A549 (cell line): ENCODE results near the gene LINGO4. TPM values are rescaled to one million over a fixed set of nuclear protein-coding genes. Genes with fewer than 3 reads are reported as not detected.
A peak's percentile ranks its signal among the peaks of the same experiment; 100 is the strongest.

ENCODE experiments used
- ATAC-seq, 2 experiments: fragments of 200-7000 bp in 1 of 2; fragments of >200 bp in 1 of 2; cut with Nextera tagmentation in 1 of 2; cut with Tn5 transposase in 1 of 2; 3 replicates each; pipeline versions ENCODE4 v1.8.0 to v1.9.1; 2018 to 2020; ENCODE audit warnings: mild to moderate bottlenecking in 1 of 2, moderate library complexity in 1 of 2
- CTCF ChIA-PET: fragments of 300-600 bp; sonication (Branson Sonifier 250); formaldehyde crosslinking; extraction: SDS; loops from one replicate; lab custom pipeline; 2021; ENCODE audit warnings: antibody characterized with exemption, inconsistent platforms; lab: Yijun Ruan, JAX
- POLR2A ChIA-PET: fragments of 350-600 bp; formaldehyde crosslinking; extraction: SDS; loops from one replicate; lab custom pipeline; 2021; ENCODE audit warnings: antibody characterized with exemption, inconsistent platforms; lab: Yijun Ruan, JAX
- DNase-seq, 2 experiments: peaks; one replicate each; pipeline versions ENCODE4 v3.0.0 to v3.0.0-alpha.2; 2011 to 2016; ENCODE audit warnings: low read depth in 1 of 2, low spot score in 1 of 2
- FAIRE-seq: peaks from 2 replicates; lab custom pipeline; 2011; peaks lifted over from hg19 to GRCh38; lab: Jason Lieb, UNC
- H3K27ac ChIP-seq, 2 experiments: fragments of >200 bp; sonication (Bioruptor Twin); formaldehyde crosslinking; 3 replicates each; pipeline ENCODE4 v1.5.1; 2016 to 2017
- H3K4me1 ChIP-seq: fragments of >200 bp; sonication (Bioruptor Twin); formaldehyde crosslinking; 3 replicates; pipeline ENCODE4 v1.6.1; 2016
- H3K4me2 ChIP-seq: fragments of >200 bp; sonication (Bioruptor Twin); formaldehyde crosslinking; 3 replicates; pipeline ENCODE4 v1.6.1; 2016
- H3K4me3 ChIP-seq: fragments of >200 bp; sonication (Bioruptor Twin); formaldehyde crosslinking; 3 replicates; pipeline ENCODE4 v1.5.1; 2016
- H3K9me3 ChIP-seq: fragments of >200 bp; sonication (Bioruptor Twin); formaldehyde crosslinking; 3 replicates; pipeline ENCODE4 v1.6.1; 2016
- BHLHE40 ChIP-seq: IDR thresholded peaks from 2 replicates; pipeline ENCODE4 v1.6.1; 2012; ENCODE audit warnings: low read depth, low read length, inconsistent platforms
- CBX2 ChIP-seq: fragments of 200-600 bp; sonication (generic); IDR thresholded peaks from 2 replicates; pipeline ENCODE4 v1.6.1; 2016; ENCODE audit warnings: low read depth, mild to moderate bottlenecking, borderline replicate concordance
- CEBPB ChIP-seq, 2 experiments: fragments of >200 bp in 1 of 2; sonication (Bioruptor Twin) in 1 of 2; formaldehyde crosslinking in 1 of 2; IDR thresholded peaks; 2 replicates each; pipeline ENCODE4 v1.6.1; 2012 to 2016
- EHF ChIP-seq: fragments of 250-450 bp; sonication (Bioruptor Pico); IDR thresholded peaks from 2 replicates; pipeline ENCODE4 v1.5.0; 2020; ENCODE audit warnings: mild to moderate bottlenecking
- ESRRA ChIP-seq: fragments of 150-350 bp; IDR thresholded peaks from 2 replicates; pipeline ENCODE4 v1.6.1; 2014; ENCODE audit warnings: mild to moderate bottlenecking, low read length, borderline replicate concordance
- FOSB ChIP-seq: fragments of 250-450 bp; sonication (Bioruptor Pico); IDR thresholded peaks from 2 replicates; pipeline ENCODE4 v1.5.0; 2020; ENCODE audit warnings: mild to moderate bottlenecking, moderate library complexity
- HES2 ChIP-seq: fragments of >200 bp; sonication (Bioruptor Twin); formaldehyde crosslinking; IDR thresholded peaks from 2 replicates; pipeline ENCODE4 v1.6.1; 2016
- HMGXB4 ChIP-seq: fragments of 250-450 bp; sonication (Bioruptor Pico); IDR thresholded peaks from 2 replicates; pipeline ENCODE4 v1.5.0; 2021; ENCODE audit warnings: mild to moderate bottlenecking, moderate library complexity, borderline replicate concordance
- HOXA7 ChIP-seq: fragments of 250-450 bp; sonication (Bioruptor Pico); IDR thresholded peaks from 2 replicates; pipeline ENCODE4 v1.5.0; 2020; ENCODE audit warnings: mild to moderate bottlenecking, moderate library complexity
- HOXB13 ChIP-seq: fragments of 250-450 bp; sonication (Bioruptor Pico); IDR thresholded peaks from 2 replicates; pipeline ENCODE4 v1.5.0; 2020; ENCODE audit warnings: low read depth, mild to moderate bottlenecking, moderate library complexity
- JUNB ChIP-seq: fragments of >200 bp; sonication (Bioruptor Twin); formaldehyde crosslinking; IDR thresholded peaks from 2 replicates; pipeline ENCODE4 v1.6.1; 2016
- NFE2L2 ChIP-seq: fragments of 150-350 bp; conservative IDR thresholded peaks from 2 replicates; pipeline ENCODE4 v1.6.1; 2014; ENCODE audit warnings: low read length
- NR3C1 ChIP-seq: fragments of >200 bp; sonication (Bioruptor Twin); formaldehyde crosslinking; IDR thresholded peaks from 3 replicates; pipeline ENCODE4 v1.6.1; 2017
- PHF8 ChIP-seq: fragments of 200-600 bp; sonication (generic); IDR thresholded peaks from 2 replicates; pipeline ENCODE4 v1.6.1; 2016; ENCODE audit warnings: low read depth, mild to moderate bottlenecking, antibody characterized with exemption, moderate library complexity, borderline replicate concordance
- POLR2A ChIP-seq: IDR thresholded peaks from 2 replicates; pipeline ENCODE4 v1.6.1; 2012; ENCODE audit warnings: mild to moderate bottlenecking, low read length
- RAD21 ChIP-seq, 2 experiments: fragments of >200 bp in 1 of 2; sonication (Bioruptor Twin) in 1 of 2; formaldehyde crosslinking in 1 of 2; IDR thresholded peaks in 1 of 2; conservative IDR thresholded peaks in 1 of 2; 2 replicates in 1 of 2; 3 replicates in 1 of 2; pipeline ENCODE4 v1.6.1; 2012 to 2018; ENCODE audit warnings: inconsistent platforms in 1 of 2
- RARB ChIP-seq: fragments of 250-450 bp; sonication (Bioruptor Pico); IDR thresholded peaks from 2 replicates; pipeline ENCODE4 v1.8.0; 2021; ENCODE audit warnings: mild to moderate bottlenecking, moderate library complexity
- RCOR1 ChIP-seq: fragments of 150-350 bp; IDR thresholded peaks from 2 replicates; pipeline ENCODE4 v1.6.1; 2014; ENCODE audit warnings: antibody characterized with exemption, low read length, low read depth
- TFCP2L1 ChIP-seq: fragments of 250-450 bp; sonication (Bioruptor Pico); IDR thresholded peaks from 2 replicates; pipeline ENCODE4 v1.5.0; 2021; ENCODE audit warnings: mild to moderate bottlenecking
- TP53 ChIP-seq: fragments of 250-450 bp; sonication (Bioruptor Pico); IDR thresholded peaks from 2 replicates; pipeline ENCODE4 v1.5.0; 2021; ENCODE audit warnings: mild to moderate bottlenecking, moderate library complexity
- USF2 ChIP-seq: fragments of 450-650 bp; IDR thresholded peaks from 2 replicates; pipeline ENCODE4 v1.6.1; 2014; ENCODE audit warnings: antibody characterized with exemption
- ZFP36 ChIP-seq: fragments of 450-650 bp; IDR thresholded peaks from 2 replicates; pipeline ENCODE4 v1.6.1; 2014; ENCODE audit warnings: borderline replicate concordance; ENCODE audit not compliant: partially characterized antibody
- WGBS: methylation state at CpG from one replicate; pipeline ENCODE4 v1.1.6; 2017; ENCODE audit errors: missing lambda C conversion rate; 5-methylcytosine and 5-hydroxymethylcytosine counted together
- polyA plus RNA-seq, 4 experiments: library from polyadenylated mRNA; depleted of rRNA in 3 of 4; stranded (reverse); fragments of >200 nt; fragmentation: RNase III in 1 of 4; extraction: RNeasy Plus Mini Kit Qiagen cat#74134 plus additional on column Dnase treatment in 1 of 4; gene quantifications; 2 replicates in 3 of 4; 3 replicates in 1 of 4; pipeline ENCODE4 v1.2.3, GENCODE V29; 2011 to 2017
- TF ChIP-seq, protein P1 (sequence below): fragments of 150-350 bp; IDR thresholded peaks from 2 replicates; pipeline ENCODE4 v1.6.1; 2014; ENCODE audit warnings: low read depth, mild to moderate bottlenecking, low read length
- TF ChIP-seq, protein P2 (sequence below): IDR thresholded peaks from 2 replicates; pipeline ENCODE4 v1.6.1; 2012

LINGO4 gene
- polyA plus RNA-seq, 2 of the 4 experiments (the other 2 are of a cell fraction): not detected

GRCh38 chr1:151790071-151790939 lies 14.9 kb downstream of the LINGO4 start, which contains the start of gene TDRKH (continued):
- TF ChIP-seq HMGXB4 (CRISPR knock-in tag) (no peak), RAD21 (conservative IDR thresholded peaks at IDR 0.05 in 1 of 2, IDR thresholded peaks at IDR 0.05 in 1 of 2) (0 out of 5 replicates have a peak, but pooled peaks of 1 of the 2 experiments have one; percentile 9), PHF8 (peak; percentile 44), RARB (CRISPR knock-in tag) (no peak), TP53 (peak; percentile 22; the same call in 1 of the 2 replicates)

DNA sequence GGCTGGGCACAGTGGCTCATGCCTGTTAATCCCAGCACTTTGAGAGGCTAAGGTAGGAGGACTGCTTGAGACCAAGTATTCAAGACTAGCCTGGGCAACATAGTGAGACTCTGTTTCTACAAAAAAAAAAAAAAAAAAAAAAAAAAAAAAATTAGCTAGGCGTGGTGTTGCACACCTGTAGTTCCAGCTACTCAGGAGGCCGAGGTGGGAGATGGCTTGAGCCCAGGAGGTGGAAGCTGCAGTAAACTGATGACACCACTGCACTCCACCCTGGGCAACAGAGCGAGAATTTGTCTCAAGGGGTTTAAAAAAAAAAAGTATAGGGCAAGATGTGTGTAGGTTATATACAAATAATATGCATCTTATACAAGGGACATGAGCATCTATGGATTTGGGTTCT lies 17.5 kb downstream of the LINGO4 start:
- ATAC-seq: no peak
- CTCF ChIA-PET: interaction anchor here (0.6 to 0.9 kb wide), 2 partner anchors 13 to 1443 kb away, joined by 3 read pairs; no protein-coding TSS in a partner anchor
- H3K4me3 ChIP-seq: no peak overlapping the region
- POLR2A ChIA-PET: interaction anchor here (0.7 kb wide), 1 partner anchor 24 kb away, joined by 12 read pairs; the partner anchor contains the start of gene MRPL9
- H3K9me3 ChIP-seq: no peaks in the 10 kb centered on the region
- H3K4me2 ChIP-seq: no peak overlapping the region
- 72% methylated on average over 3 of the region's 3 CpGs for WGBS
- no peak for DNase-seq
- no peak for FAIRE-seq
- no peak for TF ChIP-seq HOXB13 (CRISPR knock-in tag)
- no peak for TF ChIP-seq TFCP2L1 (CRISPR knock-in tag)
- no peak for TF ChIP-seq HOXA7 (CRISPR knock-in tag)
- no peak for TF ChIP-seq USF2
- TF ChIP-seq CEBPB (IDR thresholded peaks at IDR 0.05): no peak
- TF ChIP-seq BHLHE40: no peak
- no peak for TF ChIP-seq NR3C1
- TF ChIP-seq, protein P1, sequence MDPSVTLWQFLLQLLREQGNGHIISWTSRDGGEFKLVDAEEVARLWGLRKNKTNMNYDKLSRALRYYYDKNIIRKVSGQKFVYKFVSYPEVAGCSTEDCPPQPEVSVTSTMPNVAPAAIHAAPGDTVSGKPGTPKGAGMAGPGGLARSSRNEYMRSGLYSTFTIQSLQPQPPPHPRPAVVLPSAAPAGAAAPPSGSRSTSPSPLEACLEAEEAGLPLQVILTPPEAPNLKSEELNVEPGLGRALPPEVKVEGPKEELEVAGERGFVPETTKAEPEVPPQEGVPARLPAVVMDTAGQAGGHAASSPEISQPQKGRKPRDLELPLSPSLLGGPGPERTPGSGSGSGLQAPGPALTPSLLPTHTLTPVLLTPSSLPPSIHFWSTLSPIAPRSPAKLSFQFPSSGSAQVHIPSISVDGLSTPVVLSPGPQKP: no peak
- no peak for TF ChIP-seq RCOR1
- TF ChIP-seq POLR2A: no peak
- no peak for TF ChIP-seq TP53
- TF ChIP-seq, protein P2, sequence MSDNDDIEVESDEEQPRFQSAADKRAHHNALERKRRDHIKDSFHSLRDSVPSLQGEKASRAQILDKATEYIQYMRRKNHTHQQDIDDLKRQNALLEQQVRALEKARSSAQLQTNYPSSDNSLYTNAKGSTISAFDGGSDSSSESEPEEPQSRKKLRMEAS: no peak
- TF ChIP-seq JUNB: no peak
- TF ChIP-seq ESRRA: no peak
- no peak for TF ChIP-seq ZFP36
- H3K27ac ChIP-seq: no peak overlapping the region
- 0 out of 3 replicates have a peak, but pooled peaks cover 4% of the 10 kb centered on the region for H3K4me1 ChIP-seq

DNA sequence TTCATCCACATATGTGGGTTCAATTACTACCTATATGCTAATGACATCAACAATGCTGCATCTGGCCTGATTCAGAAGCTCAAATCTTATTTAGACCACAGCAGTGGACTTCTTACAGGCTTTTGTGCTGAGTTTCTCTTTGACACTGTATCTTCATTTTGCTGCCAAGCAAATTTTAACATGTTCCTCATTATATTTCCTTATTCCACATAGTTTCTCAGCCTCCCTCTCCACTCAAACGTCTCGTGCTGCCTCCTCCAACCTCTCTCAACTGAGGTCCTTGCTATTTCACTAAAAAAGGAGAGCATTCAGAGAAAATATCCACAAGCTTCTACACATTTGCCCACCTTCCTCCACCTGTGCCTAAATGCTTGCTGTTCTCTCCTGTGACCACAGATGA lies 21.4 kb downstream of the LINGO4 start:
- ATAC-seq: no peak
- CTCF ChIA-PET: interaction anchor here (0.9 to 1.4 kb wide), 3 partner anchors 9 to 52 kb away, joined by 3 read pairs; no protein-coding TSS in a partner anchor
- no peak for DNase-seq
- no peak overlapping the region for H3K4me3 ChIP-seq
- no peaks in the 10 kb centered on the region for H3K9me3 ChIP-seq
- H3K4me1 ChIP-seq: no peaks in the 10 kb centered on the region
- no peak overlapping the region for H3K4me2 ChIP-seq
- H3K27ac ChIP-seq: no peak overlapping the region
- POLR2A ChIA-PET: no interaction called here
- TF ChIP-seq EHF (CRISPR knock-in tag): no peak
- no peak for TF ChIP-seq CBX2
- TF ChIP-seq FOSB (CRISPR knock-in tag): no peak
- no peak for TF ChIP-seq NFE2L2
- no peak for TF ChIP-seq HES2
- FAIRE-seq: no peak
- 73% methylated on average over 2 of the region's 2 CpGs for WGBS
